ENCODE data around the gene IL18R1.

IL18R1 gene

GRCh38 chr2:102422910-102423309, 67.3 kb downstream of the IL18R1 start, which contains the start of gene IL18RAP:
Gene IL18RAP, plus strand, starts transcription at chr2:102423160. Its CDS starts 118 bp downstream, at chr2:102423278.
- TF ChIP-seq CTCF (IDR thresholded peaks at IDR 0.05; ENCODE audit: insufficient read depth, missing control alignments) = no peak
- FAIRE-seq = no peak
- no peak for DNase-seq (ENCODE audit: insufficient read length, low spot score)

- FAIRE-seq = no peak
- DNase-seq (ENCODE audit: insufficient read length, low spot score) = no peak
- no peak for TF ChIP-seq CTCF (IDR thresholded peaks at IDR 0.05; ENCODE audit: insufficient read depth, missing control alignments)
These were observed 67.8 kb downstream of the IL18R1 start for GRCh38 chr2:102423368-102423767.

GRCh38 chr2:102424754-102425153, 69.2 kb downstream of the IL18R1 start:
- FAIRE-seq (no peak), DNase-seq (ENCODE audit: insufficient read length, low spot score) (no peak)
- TF ChIP-seq CTCF (IDR thresholded peaks at IDR 0.05; ENCODE audit: insufficient read depth, missing control alignments) = no peak

- DNase-seq (ENCODE audit: insufficient read length, low spot score) (no peak), FAIRE-seq (no peak)
- TF ChIP-seq CTCF (IDR thresholded peaks at IDR 0.05; ENCODE audit: insufficient read depth, missing control alignments) = no peak
These were observed 70.0 kb downstream of the IL18R1 start for GRCh38 chr2:102425441-102426132.

GRCh38 chr2:102427249-102427648, 71.7 kb downstream of the IL18R1 start:
- FAIRE-seq (no peak), DNase-seq (ENCODE audit: insufficient read length, low spot score) (no peak)
- no peak for TF ChIP-seq CTCF (IDR thresholded peaks at IDR 0.05; ENCODE audit: insufficient read depth, missing control alignments)

GRCh38 chr2:102428573-102428972, 73.0 kb downstream of the IL18R1 start:
- TF ChIP-seq CTCF (IDR thresholded peaks at IDR 0.05; ENCODE audit: insufficient read depth, missing control alignments) = no peak
- FAIRE-seq (no peak), DNase-seq (ENCODE audit: insufficient read length, low spot score) (no peak)

GRCh38 chr2:102432386-102432785, 76.8 kb downstream of the IL18R1 start:
- TF ChIP-seq CTCF (IDR thresholded peaks at IDR 0.05; ENCODE audit: insufficient read depth, missing control alignments) = no peak
- no peak for FAIRE-seq
- DNase-seq (ENCODE audit: insufficient read length, low spot score) = no peak

Data from D721Med (cell line).